ENCODE results near the gene CNTNAP2. TPM values are rescaled to one million over a fixed set of nuclear protein-coding genes. Genes with fewer than 3 reads are reported as not detected.

CNTNAP2 gene
- total and polyA plus RNA-seq, 2 of the 4 experiments (the other 2 are of a cell fraction), result not detected

- TF ChIP-seq, protein P1, sequence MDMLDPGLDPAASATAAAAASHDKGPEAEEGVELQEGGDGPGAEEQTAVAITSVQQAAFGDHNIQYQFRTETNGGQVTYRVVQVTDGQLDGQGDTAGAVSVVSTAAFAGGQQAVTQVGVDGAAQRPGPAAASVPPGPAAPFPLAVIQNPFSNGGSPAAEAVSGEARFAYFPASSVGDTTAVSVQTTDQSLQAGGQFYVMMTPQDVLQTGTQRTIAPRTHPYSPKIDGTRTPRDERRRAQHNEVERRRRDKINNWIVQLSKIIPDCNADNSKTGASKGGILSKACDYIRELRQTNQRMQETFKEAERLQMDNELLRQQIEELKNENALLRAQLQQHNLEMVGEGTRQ (IDR thresholded peaks at IDR 0.05; ENCODE audit: low read depth, low read length), result no peak
- TF ChIP-seq SMC3 (IDR thresholded peaks at IDR 0.05; ENCODE audit: low read depth, low read length) (no peak), RAD21 (IDR thresholded peaks at IDR 0.05; ENCODE audit: low read length) (no peak), CEBPB (IDR thresholded peaks at IDR 0.05; ENCODE audit: low read depth, low read length) (no peak), POLR2A (IDR thresholded peaks at IDR 0.05; ENCODE audit: low read depth, low read length) (no peak), CTCF (conservative IDR thresholded peaks at IDR 0.05; ENCODE audit: low read depth, low read length) (no peak), MAFK (IDR thresholded peaks at IDR 0.05; ENCODE audit: low read depth, low read length) (no peak), RFX5 (IDR thresholded peaks at IDR 0.05; ENCODE audit: low read depth, low read length) (no peak), BHLHE40 (IDR thresholded peaks at IDR 0.05; ENCODE audit: low read depth, low read length) (no peak), CHD1 (IDR thresholded peaks at IDR 0.05; ENCODE audit: low read depth, low read length) (no peak)
- TF ChIP-seq, protein P2, sequence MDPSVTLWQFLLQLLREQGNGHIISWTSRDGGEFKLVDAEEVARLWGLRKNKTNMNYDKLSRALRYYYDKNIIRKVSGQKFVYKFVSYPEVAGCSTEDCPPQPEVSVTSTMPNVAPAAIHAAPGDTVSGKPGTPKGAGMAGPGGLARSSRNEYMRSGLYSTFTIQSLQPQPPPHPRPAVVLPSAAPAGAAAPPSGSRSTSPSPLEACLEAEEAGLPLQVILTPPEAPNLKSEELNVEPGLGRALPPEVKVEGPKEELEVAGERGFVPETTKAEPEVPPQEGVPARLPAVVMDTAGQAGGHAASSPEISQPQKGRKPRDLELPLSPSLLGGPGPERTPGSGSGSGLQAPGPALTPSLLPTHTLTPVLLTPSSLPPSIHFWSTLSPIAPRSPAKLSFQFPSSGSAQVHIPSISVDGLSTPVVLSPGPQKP (IDR thresholded peaks at IDR 0.05; ENCODE audit: borderline replicate concordance, low read depth, low read length), result no peak
- ChIA-PET POLR2A (ENCODE audit: unreplicated experiment) (no interaction called here), CTCF (interaction anchor here (0.8 kb wide), 1 partner anchor 27 kb away, joined by 3 read pairs; no protein-coding TSS in a partner anchor)
- no peaks in the 10 kb centered on the region for H4K20me1 ChIP-seq (ENCODE audit: insufficient read depth, low read length)
- no peak overlapping the region for H3K56ac ChIP-seq (ENCODE audit: extremely low read depth, insufficient read depth, low read length)
- H2AK9ac ChIP-seq (replicated peaks; ENCODE audit: low read depth, low read length, poor library complexity), result no peak overlapping the region
- no peak overlapping the region for H4K8ac ChIP-seq (ENCODE audit: low read depth in 2 of 2, low read length in 2 of 2)
- dilution Hi-C loops (cut with HindIII; ENCODE audit: low sequenced_read_pairs, unreplicated experiment) (no loop called here), intact Hi-C loops (cut with micrococcal nuclease) (no loop called here), in situ Hi-C loops (cut with MboI; ENCODE audit: low sequenced_read_pairs) (no loop called here)
- H2BK15ac ChIP-seq (ENCODE audit: low read depth, low read length), result no peak overlapping the region
- no peak overlapping the region for H3K18ac ChIP-seq (ENCODE audit: low read depth, low read length)
- H4K91ac ChIP-seq (ENCODE audit: insufficient read depth, low read depth, low read length), result no peak overlapping the region
- no peak overlapping the region for H3K4ac ChIP-seq (ENCODE audit: low read depth, low read length)
- H3K27ac ChIP-seq (ENCODE audit: insufficient read depth, low read length), result no peak overlapping the region
- no peak overlapping the region for H3K14ac ChIP-seq (replicated peaks; ENCODE audit: low read depth, low read length)
- DNase-seq (no peak), ATAC-seq (ENCODE audit: low read depth) (no peak)
- H3K23ac ChIP-seq (ENCODE audit: low read depth, low read length), result no peak overlapping the region
- no peaks in the 10 kb centered on the region for H3K4me1 ChIP-seq (ENCODE audit: control insufficient read depth, insufficient read depth, low read length)
- H3K36me3 ChIP-seq (ENCODE audit: control insufficient read depth, insufficient read depth, low read length), result no peaks in the 10 kb centered on the region
- H3K4me3 ChIP-seq (ENCODE audit: insufficient read depth, low read depth, low read length), result no peak overlapping the region
- no peak overlapping the region for H4K5ac ChIP-seq (ENCODE audit: low read depth, low read length)
- H3K4me2 ChIP-seq (ENCODE audit: low read depth, low read length), result no peak overlapping the region
- no peak overlapping the region for H2BK5ac ChIP-seq (ENCODE audit: low read depth, low read length, poor library complexity, severe bottlenecking)
- H3K79me1 ChIP-seq (ENCODE audit: low read depth in 1 of 2, low read length in 2 of 2), result no peaks in the 10 kb centered on the region
- H2AFZ ChIP-seq (replicated peaks; ENCODE audit: low read length, poor library complexity), result no peak overlapping the region
- no CpG with 5 or more reads among the region's 2 CpGs for WGBS, 2 experiments (ENCODE audit: extremely low coverage in 2 of 2, insufficient read length in 1 of 2)
- H3K9ac ChIP-seq (ENCODE audit: low read depth, low read length), result no peak overlapping the region
- H2BK20ac ChIP-seq (ENCODE audit: low read depth, low read length), result no peak overlapping the region
- no TSS peak for BruUV-seq (replicated peaks)
- H2AK5ac ChIP-seq (ENCODE audit: low read depth, low read length), result no peak overlapping the region
- no peaks in the 10 kb centered on the region for H3K9me1 ChIP-seq (ENCODE audit: insufficient read depth, low read length)
- no peaks in the 10 kb centered on the region for H3K27me3 ChIP-seq (ENCODE audit: control insufficient read depth, insufficient read depth, low read length)
- H2BK120ac ChIP-seq (ENCODE audit: low read depth, low read length), result no peak overlapping the region
- H3K9me3 ChIP-seq (ENCODE audit: control insufficient read depth, insufficient read depth, low read length), result no peaks in the 10 kb centered on the region; the same call in 1 of the 2 replicates
Observed at GRCh38 chr7:146826329-146826728, 709.7 kb downstream of the CNTNAP2 start.
